OCI-LY1 (cell line): Measurements from ENCODE around the gene WDR59.

Experiments used
- EZH2 ChIP-seq: fragments of 200-600 bp; sonication (generic), shearing (Covaris generic); IDR thresholded peaks from 2 replicates; pipeline ENCODE4 v1.8.0; 2017; ENCODE audit warnings: borderline replicate concordance, mixed run types, mild to moderate bottlenecking, antibody characterized with exemption, low read length, moderate library complexity, mixed read lengths
- TF ChIP-seq, protein P1 (sequence below): fragments of 200-600 bp; sonication (generic), shearing (Covaris generic); IDR thresholded peaks from 2 replicates; pipeline ENCODE4 v1.5.1; 2017; ENCODE audit warnings: mild to moderate bottlenecking, antibody characterized with exemption, low read length, moderate library complexity, mixed read lengths

DNA sequence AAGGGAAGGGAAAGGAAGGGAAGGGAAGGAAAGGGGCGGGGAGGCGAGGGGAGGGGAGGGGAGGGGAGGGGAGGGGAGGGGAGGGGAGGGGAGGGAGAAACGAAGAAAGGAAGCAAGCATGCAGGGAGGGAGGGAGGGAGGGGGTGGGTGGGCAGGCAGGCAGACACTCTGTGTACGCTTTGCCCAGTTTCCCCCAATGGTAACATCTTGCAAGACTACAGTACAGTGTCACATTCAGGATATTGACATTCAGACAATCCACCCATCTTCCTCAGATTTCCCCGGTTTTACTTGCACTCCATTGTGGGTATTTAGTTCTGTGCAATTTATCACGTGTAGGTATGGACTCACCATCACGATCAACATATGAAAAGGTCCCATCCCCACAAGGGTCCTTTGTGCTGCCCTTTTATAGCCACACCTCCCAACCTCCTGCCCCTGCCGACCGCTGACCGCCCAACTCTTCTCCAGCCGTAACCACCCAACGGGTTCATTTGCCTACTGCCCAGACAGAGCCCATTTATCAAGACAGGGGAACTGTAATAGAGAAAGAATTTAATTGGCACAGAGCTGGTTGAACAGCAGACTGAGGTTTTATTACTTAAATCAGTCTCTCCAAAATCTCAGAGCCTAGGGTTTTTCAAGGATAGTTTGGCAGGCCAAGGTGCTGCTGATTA lies 118.9 kb downstream of the WDR59 start:
- TF ChIP-seq, protein P1, sequence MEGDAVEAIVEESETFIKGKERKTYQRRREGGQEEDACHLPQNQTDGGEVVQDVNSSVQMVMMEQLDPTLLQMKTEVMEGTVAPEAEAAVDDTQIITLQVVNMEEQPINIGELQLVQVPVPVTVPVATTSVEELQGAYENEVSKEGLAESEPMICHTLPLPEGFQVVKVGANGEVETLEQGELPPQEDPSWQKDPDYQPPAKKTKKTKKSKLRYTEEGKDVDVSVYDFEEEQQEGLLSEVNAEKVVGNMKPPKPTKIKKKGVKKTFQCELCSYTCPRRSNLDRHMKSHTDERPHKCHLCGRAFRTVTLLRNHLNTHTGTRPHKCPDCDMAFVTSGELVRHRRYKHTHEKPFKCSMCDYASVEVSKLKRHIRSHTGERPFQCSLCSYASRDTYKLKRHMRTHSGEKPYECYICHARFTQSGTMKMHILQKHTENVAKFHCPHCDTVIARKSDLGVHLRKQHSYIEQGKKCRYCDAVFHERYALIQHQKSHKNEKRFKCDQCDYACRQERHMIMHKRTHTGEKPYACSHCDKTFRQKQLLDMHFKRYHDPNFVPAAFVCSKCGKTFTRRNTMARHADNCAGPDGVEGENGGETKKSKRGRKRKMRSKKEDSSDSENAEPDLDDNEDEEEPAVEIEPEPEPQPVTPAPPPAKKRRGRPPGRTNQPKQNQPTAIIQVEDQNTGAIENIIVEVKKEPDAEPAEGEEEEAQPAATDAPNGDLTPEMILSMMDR: no peak
- no peak for TF ChIP-seq EZH2
